ENCODE data around the gene KDF1. TPM values are rescaled to one million over a fixed set of nuclear protein-coding genes. Genes with fewer than 3 reads are reported as not detected.

KDF1 gene
- polyA plus RNA-seq, 1 of the 3 experiments (the other 2 are of a cell fraction): not detected

GRCh38 chr1:26941311-26941710 lies 19.0 kb downstream of the KDF1 start:
- Histone ChIP-seq H3K4me2 (no peak overlapping the region), H3K4me1 (ENCODE audit: control insufficient read depth in 1 of 2, insufficient read depth in 2 of 2, low read depth in 1 of 2, low read length in 1 of 2) (no peaks in the 10 kb centered on the region), H3F3A (replicated peaks; ENCODE audit: insufficient read depth) (no peaks in the 10 kb centered on the region), H3K36me3 (replicated peaks in 1 of 2; ENCODE audit: control insufficient read depth in 1 of 2, insufficient read depth in 2 of 2, low read length in 1 of 2) (peaks cover 27 to 36% of the 10 kb centered on the region in 2 experiments), H4K20me1 (ENCODE audit: insufficient read depth) (peaks cover 18% of the 10 kb centered on the region; the same call in 1 of the 2 replicates), H3K79me2 (ENCODE audit: insufficient read depth) (peaks cover 49% of the 10 kb centered on the region), H3K4me3 (ENCODE audit: low read depth in 2 of 2, low read length in 1 of 2) (no peak overlapping the region), H3K27me3 (ENCODE audit: insufficient read depth) (no peaks in the 10 kb centered on the region), H2AFZ (ENCODE audit: low read depth) (no peak overlapping the region), H3K9ac (no peak overlapping the region), H3K9me3 (no peaks in the 10 kb centered on the region), H3K9me2 (no peaks in the 10 kb centered on the region), H3K27ac (ENCODE audit: low read depth in 2 of 2, low read length in 1 of 2) (no peak overlapping the region)
- WGBS (ENCODE audit: low lambda C conversion rate): 90% methylated on average over 10 of the region's 10 CpGs
- ChIA-PET CTCF (no interaction called here), POLR2A (no interaction called here)
- no peak for DNase-seq
- TF ChIP-seq EZH2phosphoT487 (IDR thresholded peaks at IDR 0.05; ENCODE audit: borderline replicate concordance, low read depth): no peak
- no peak for TF ChIP-seq ZBTB33 (IDR thresholded peaks at IDR 0.05; ENCODE audit: borderline replicate concordance, low read depth)
- TF ChIP-seq, protein P1, sequence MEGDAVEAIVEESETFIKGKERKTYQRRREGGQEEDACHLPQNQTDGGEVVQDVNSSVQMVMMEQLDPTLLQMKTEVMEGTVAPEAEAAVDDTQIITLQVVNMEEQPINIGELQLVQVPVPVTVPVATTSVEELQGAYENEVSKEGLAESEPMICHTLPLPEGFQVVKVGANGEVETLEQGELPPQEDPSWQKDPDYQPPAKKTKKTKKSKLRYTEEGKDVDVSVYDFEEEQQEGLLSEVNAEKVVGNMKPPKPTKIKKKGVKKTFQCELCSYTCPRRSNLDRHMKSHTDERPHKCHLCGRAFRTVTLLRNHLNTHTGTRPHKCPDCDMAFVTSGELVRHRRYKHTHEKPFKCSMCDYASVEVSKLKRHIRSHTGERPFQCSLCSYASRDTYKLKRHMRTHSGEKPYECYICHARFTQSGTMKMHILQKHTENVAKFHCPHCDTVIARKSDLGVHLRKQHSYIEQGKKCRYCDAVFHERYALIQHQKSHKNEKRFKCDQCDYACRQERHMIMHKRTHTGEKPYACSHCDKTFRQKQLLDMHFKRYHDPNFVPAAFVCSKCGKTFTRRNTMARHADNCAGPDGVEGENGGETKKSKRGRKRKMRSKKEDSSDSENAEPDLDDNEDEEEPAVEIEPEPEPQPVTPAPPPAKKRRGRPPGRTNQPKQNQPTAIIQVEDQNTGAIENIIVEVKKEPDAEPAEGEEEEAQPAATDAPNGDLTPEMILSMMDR (IDR thresholded peaks at IDR 0.05): no peak
- no peak for TF ChIP-seq RFX5 (IDR thresholded peaks at IDR 0.05; ENCODE audit: low read length)
- no peak for TF ChIP-seq MAX (IDR thresholded peaks at IDR 0.05; ENCODE audit: low read depth)
- TF ChIP-seq RAD21 (IDR thresholded peaks at IDR 0.05; ENCODE audit: low read length): no peak
- TF ChIP-seq FOXM1 (IDR thresholded peaks at IDR 0.05; ENCODE audit: low read depth): no peak
- no peak for TF ChIP-seq MXI1 (IDR thresholded peaks at IDR 0.05; ENCODE audit: low read depth, low read length)
- no peak for TF ChIP-seq GABPA (IDR thresholded peaks at IDR 0.05; ENCODE audit: low read depth)
- no peak for TF ChIP-seq PBX3 (IDR thresholded peaks at IDR 0.05)
- no peak for TF ChIP-seq POLR2AphosphoS5 (IDR thresholded peaks at IDR 0.05; ENCODE audit: low read depth, low read length)
- TF ChIP-seq, protein P2, sequence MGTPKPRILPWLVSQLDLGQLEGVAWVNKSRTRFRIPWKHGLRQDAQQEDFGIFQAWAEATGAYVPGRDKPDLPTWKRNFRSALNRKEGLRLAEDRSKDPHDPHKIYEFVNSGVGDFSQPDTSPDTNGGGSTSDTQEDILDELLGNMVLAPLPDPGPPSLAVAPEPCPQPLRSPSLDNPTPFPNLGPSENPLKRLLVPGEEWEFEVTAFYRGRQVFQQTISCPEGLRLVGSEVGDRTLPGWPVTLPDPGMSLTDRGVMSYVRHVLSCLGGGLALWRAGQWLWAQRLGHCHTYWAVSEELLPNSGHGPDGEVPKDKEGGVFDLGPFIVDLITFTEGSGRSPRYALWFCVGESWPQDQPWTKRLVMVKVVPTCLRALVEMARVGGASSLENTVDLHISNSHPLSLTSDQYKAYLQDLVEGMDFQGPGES (IDR thresholded peaks at IDR 0.05; ENCODE audit: low read depth, low read length): no peak
- no peak for TF ChIP-seq SIN3A (IDR thresholded peaks at IDR 0.05; ENCODE audit: borderline replicate concordance, low read depth, low read length)
